ENCODE results near the gene MATN3. TPM values are rescaled to one million over a fixed set of nuclear protein-coding genes. Genes with fewer than 3 reads are reported as not detected.
A peak's percentile ranks its signal among the peaks of the same experiment; 100 is the strongest.

MATN3 gene
- total and polyA plus RNA-seq, 2 of the 13 experiments (the other 11 are each of a cell fraction or from before 2014, with no cell fraction given): 36.1 to 208 TPM

DNA sequence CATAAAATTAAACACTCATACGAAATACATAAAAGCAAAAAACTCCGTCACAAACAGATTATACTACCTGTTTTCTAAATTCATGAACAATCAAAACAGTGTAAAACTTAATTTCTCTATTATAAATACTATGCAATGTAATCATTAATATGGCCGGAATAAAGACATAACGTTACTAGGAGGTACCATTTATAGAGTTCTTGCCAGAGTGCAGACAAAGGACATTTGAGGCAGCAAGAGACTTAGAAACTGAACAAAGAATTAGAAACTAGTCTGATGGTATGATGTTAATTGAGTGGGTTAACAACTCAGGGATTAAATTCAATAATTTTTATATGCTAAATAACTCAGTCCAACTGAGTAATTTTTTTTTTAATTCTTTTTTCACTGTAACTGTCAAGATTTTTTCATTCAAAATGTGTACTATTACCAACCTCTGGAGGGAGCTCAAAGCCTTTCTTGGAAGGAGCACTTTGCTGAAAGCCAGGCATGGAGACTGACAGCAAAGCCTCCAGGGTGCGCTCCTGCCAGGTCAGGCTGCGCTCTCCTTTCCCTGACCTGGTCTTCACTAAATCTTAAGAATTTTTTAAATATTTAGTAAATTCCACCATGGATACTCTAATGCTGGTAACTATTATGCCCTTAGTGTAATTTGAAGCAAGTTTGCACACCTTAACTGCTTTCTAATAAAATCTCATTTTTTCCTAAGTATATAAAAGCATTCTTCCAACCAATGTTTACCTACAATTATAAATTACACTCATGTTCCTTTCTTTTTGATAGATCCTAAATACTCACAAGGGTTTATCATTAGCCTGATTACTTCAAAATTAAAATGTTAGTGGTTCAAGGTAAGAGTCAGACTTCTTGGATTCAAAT, 56.7 kb downstream of the MATN3 start (continued):
- TF ChIP-seq, protein P1, sequence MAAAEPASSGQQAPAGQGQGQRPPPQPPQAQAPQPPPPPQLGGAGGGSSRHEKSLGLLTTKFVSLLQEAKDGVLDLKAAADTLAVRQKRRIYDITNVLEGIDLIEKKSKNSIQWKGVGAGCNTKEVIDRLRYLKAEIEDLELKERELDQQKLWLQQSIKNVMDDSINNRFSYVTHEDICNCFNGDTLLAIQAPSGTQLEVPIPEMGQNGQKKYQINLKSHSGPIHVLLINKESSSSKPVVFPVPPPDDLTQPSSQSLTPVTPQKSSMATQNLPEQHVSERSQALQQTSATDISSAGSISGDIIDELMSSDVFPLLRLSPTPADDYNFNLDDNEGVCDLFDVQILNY (CRISPR knock-in tag; conservative IDR thresholded peaks at IDR 0.05): no peak
- TF ChIP-seq NR2F2 (IDR thresholded peaks at IDR 0.05; ENCODE audit: borderline replicate concordance, low read depth) (no peak), XBP1 (CRISPR knock-in tag; IDR thresholded peaks at IDR 0.05) (no peak), U2AF2 (IDR thresholded peaks at IDR 0.05; ENCODE audit: low read depth, low read length) (no peak), NFRKB (IDR thresholded peaks at IDR 0.05) (no peak), CBX1 (IDR thresholded peaks at IDR 0.05; ENCODE audit: low read depth) (no peak), MED8 (CRISPR knock-in tag; IDR thresholded peaks at IDR 0.05; ENCODE audit: insufficient replicate concordance) (no peak), RFXANK (CRISPR knock-in tag; IDR thresholded peaks at IDR 0.05) (no peak), YY1 (IDR thresholded peaks at IDR 0.05; ENCODE audit: insufficient read depth, insufficient replicate concordance, low read depth, low read length) (peak; percentile 61), ZFP90 (CRISPR knock-in tag; IDR thresholded peaks at IDR 0.05; ENCODE audit: borderline replicate concordance) (no peak), ZNF20 (CRISPR knock-in tag; IDR thresholded peaks at IDR 0.05) (no peak), MZF1 (CRISPR knock-in tag; IDR thresholded peaks at IDR 0.05; ENCODE audit: borderline replicate concordance) (no peak), ZNF225 (CRISPR knock-in tag; IDR thresholded peaks at IDR 0.05) (no peak), NR2F1 (CRISPR knock-in tag; IDR thresholded peaks at IDR 0.05) (no peak), HOXA3 (CRISPR knock-in tag; IDR thresholded peaks at IDR 0.05) (0 out of 2 replicates have a peak, but pooled peaks have one; percentile 24), NCOA2 (CRISPR knock-in tag; IDR thresholded peaks at IDR 0.05) (no peak), ZNF724P (CRISPR knock-in tag; IDR thresholded peaks at IDR 0.05; ENCODE audit: borderline replicate concordance) (no peak)
- TF ChIP-seq, protein P2, sequence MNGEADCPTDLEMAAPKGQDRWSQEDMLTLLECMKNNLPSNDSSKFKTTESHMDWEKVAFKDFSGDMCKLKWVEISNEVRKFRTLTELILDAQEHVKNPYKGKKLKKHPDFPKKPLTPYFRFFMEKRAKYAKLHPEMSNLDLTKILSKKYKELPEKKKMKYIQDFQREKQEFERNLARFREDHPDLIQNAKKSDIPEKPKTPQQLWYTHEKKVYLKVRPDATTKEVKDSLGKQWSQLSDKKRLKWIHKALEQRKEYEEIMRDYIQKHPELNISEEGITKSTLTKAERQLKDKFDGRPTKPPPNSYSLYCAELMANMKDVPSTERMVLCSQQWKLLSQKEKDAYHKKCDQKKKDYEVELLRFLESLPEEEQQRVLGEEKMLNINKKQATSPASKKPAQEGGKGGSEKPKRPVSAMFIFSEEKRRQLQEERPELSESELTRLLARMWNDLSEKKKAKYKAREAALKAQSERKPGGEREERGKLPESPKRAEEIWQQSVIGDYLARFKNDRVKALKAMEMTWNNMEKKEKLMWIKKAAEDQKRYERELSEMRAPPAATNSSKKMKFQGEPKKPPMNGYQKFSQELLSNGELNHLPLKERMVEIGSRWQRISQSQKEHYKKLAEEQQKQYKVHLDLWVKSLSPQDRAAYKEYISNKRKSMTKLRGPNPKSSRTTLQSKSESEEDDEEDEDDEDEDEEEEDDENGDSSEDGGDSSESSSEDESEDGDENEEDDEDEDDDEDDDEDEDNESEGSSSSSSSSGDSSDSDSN (CRISPR knock-in tag; IDR thresholded peaks at IDR 0.05): no peak
- TF ChIP-seq, protein P3, sequence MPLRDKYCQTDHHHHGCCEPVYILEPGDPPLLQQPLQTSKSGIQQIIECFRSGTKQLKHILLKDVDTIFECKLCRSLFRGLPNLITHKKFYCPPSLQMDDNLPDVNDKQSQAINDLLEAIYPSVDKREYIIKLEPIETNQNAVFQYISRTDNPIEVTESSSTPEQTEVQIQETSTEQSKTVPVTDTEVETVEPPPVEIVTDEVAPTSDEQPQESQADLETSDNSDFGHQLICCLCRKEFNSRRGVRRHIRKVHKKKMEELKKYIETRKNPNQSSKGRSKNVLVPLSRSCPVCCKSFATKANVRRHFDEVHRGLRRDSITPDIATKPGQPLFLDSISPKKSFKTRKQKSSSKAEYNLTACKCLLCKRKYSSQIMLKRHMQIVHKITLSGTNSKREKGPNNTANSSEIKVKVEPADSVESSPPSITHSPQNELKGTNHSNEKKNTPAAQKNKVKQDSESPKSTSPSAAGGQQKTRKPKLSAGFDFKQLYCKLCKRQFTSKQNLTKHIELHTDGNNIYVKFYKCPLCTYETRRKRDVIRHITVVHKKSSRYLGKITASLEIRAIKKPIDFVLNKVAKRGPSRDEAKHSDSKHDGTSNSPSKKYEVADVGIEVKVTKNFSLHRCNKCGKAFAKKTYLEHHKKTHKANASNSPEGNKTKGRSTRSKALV (CRISPR knock-in tag; IDR thresholded peaks at IDR 0.05): peak; percentile 65; the same call in 1 of the 2 replicates
- TF ChIP-seq, protein P4, sequence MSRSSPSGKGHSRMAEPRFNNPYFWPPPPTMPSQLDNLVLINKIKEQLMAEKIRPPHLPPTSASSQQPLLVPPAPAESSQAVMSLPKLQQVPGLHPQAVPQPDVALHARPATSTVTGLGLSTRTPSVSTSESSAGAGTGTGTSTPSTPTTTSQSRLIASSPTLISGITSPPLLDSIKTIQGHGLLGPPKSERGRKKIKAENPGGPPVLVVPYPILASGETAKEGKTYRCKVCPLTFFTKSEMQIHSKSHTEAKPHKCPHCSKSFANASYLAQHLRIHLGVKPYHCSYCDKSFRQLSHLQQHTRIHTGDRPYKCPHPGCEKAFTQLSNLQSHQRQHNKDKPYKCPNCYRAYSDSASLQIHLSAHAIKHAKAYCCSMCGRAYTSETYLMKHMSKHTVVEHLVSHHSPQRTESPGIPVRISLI (CRISPR knock-in tag; IDR thresholded peaks at IDR 0.05; ENCODE audit: borderline replicate concordance): peak; percentile 67; the same call in 1 of the 2 replicates
- TF ChIP-seq, protein P5, sequence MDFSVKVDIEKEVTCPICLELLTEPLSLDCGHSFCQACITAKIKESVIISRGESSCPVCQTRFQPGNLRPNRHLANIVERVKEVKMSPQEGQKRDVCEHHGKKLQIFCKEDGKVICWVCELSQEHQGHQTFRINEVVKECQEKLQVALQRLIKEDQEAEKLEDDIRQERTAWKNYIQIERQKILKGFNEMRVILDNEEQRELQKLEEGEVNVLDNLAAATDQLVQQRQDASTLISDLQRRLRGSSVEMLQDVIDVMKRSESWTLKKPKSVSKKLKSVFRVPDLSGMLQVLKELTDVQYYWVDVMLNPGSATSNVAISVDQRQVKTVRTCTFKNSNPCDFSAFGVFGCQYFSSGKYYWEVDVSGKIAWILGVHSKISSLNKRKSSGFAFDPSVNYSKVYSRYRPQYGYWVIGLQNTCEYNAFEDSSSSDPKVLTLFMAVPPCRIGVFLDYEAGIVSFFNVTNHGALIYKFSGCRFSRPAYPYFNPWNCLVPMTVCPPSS (IDR thresholded peaks at IDR 0.05): no peak

Data from HepG2 (cell line).